ENCODE results near the gene MCC. TPM values are rescaled to one million over a fixed set of nuclear protein-coding genes. Genes with fewer than 3 reads are reported as not detected.

Gene MCC
- total RNA-seq, 1 experiment from 2014 or later: 7.1 TPM

GRCh38 chr5:113356487-113356886, 131.8 kb downstream of the MCC start:
- H3K4me2 ChIP-seq (ENCODE audit: low read length): no peak overlapping the region
- H4K20me1 ChIP-seq (ENCODE audit: low read length): no peaks in the 10 kb centered on the region
- no TSS peak for BruUV-seq (replicated peaks)

GRCh38 chr5:113354055-113354454, 134.2 kb downstream of the MCC start:
- no peak overlapping the region for H3K4me3 ChIP-seq (ENCODE audit: low read length)
- BruUV-seq (replicated peaks): no TSS peak
- CTCF ChIA-PET: no interaction called here
- no peak overlapping the region for H3K9ac ChIP-seq (ENCODE audit: low read length)
- ATAC-seq: peak; percentile 89
- H2AFZ ChIP-seq (ENCODE audit: low read length): no peak overlapping the region
- H3K27me3 ChIP-seq (ENCODE audit: low read length): no peaks in the 10 kb centered on the region
- TF ChIP-seq EZH2 (IDR thresholded peaks at IDR 0.05; ENCODE audit: low read length, unreplicated experiment) (no peak), CTCF (conservative IDR thresholded peaks at IDR 0.05; ENCODE audit: low read depth, low read length) (no peak), EZH2phosphoT487 (IDR thresholded peaks at IDR 0.05; ENCODE audit: borderline replicate concordance, low read length) (no peak)
- no peaks in the 10 kb centered on the region for H3K79me2 ChIP-seq (ENCODE audit: low read length)
- H4K20me1 ChIP-seq (ENCODE audit: low read length): no peaks in the 10 kb centered on the region
- no peaks in the 10 kb centered on the region for H3F3A ChIP-seq (ENCODE audit: low read length, unreplicated experiment)
- DNase-seq: peak; percentile 72
- POLR2A ChIA-PET (ENCODE audit: unreplicated experiment): interaction anchor here (0.6 kb wide), 1 partner anchor 588 kb away, joined by 4 read pairs; no protein-coding TSS in a partner anchor
- peaks cover 7% of the 10 kb centered on the region; the same call in 1 of the 2 replicates for H3K4me1 ChIP-seq (ENCODE audit: insufficient read depth, low read length)
- H3K4me2 ChIP-seq (ENCODE audit: low read length): no peak overlapping the region
- no peaks in the 10 kb centered on the region for H3K9me3 ChIP-seq (ENCODE audit: low read length)
- intact Hi-C loops (cut with micrococcal nuclease): no loop called here
- H3K27ac ChIP-seq (ENCODE audit: low read length): no peak overlapping the region
- no peaks in the 10 kb centered on the region for H3K36me3 ChIP-seq (ENCODE audit: low read depth, low read length)
- no peaks in the 10 kb centered on the region for H3K9me2 ChIP-seq (replicated peaks; ENCODE audit: low read length)

More at GRCh38 chr5:113356487-113356886, 131.8 kb downstream of the MCC start:
- no peak overlapping the region for H2AFZ ChIP-seq (ENCODE audit: low read length)
- ATAC-seq (no peak), DNase-seq (no peak)
- H3K9me2 ChIP-seq (replicated peaks; ENCODE audit: low read length): no peaks in the 10 kb centered on the region
- no peak overlapping the region for H3K4me3 ChIP-seq (ENCODE audit: low read length)
- H3K27ac ChIP-seq (ENCODE audit: low read length): no peak overlapping the region
- ChIA-PET CTCF (no interaction called here), POLR2A (ENCODE audit: unreplicated experiment) (no interaction called here)
- no peak for TF ChIP-seq EZH2phosphoT487 (IDR thresholded peaks at IDR 0.05; ENCODE audit: borderline replicate concordance, low read length)
- no peak for TF ChIP-seq EZH2 (IDR thresholded peaks at IDR 0.05; ENCODE audit: low read length, unreplicated experiment)
- no peak for TF ChIP-seq CTCF (conservative IDR thresholded peaks at IDR 0.05; ENCODE audit: low read depth, low read length)
- H3K4me1 ChIP-seq (ENCODE audit: insufficient read depth, low read length): peaks cover 7% of the 10 kb centered on the region; the same call in 1 of the 2 replicates
- H3K36me3 ChIP-seq (ENCODE audit: low read depth, low read length): no peaks in the 10 kb centered on the region
- H3K9me3 ChIP-seq (ENCODE audit: low read length): no peaks in the 10 kb centered on the region
- no peaks in the 10 kb centered on the region for H3K27me3 ChIP-seq (ENCODE audit: low read length)
- H3F3A ChIP-seq (ENCODE audit: low read length, unreplicated experiment): no peaks in the 10 kb centered on the region
- intact Hi-C loops (cut with micrococcal nuclease): no loop called here
- no peak overlapping the region for H3K9ac ChIP-seq (ENCODE audit: low read length)
- no peaks in the 10 kb centered on the region for H3K79me2 ChIP-seq (ENCODE audit: low read length)

- no peak overlapping the region for H3K9ac ChIP-seq (ENCODE audit: low read length)
- H3K27ac ChIP-seq (ENCODE audit: low read length): no peak overlapping the region
- no peaks in the 10 kb centered on the region for H3K36me3 ChIP-seq (ENCODE audit: low read depth, low read length)
- TF ChIP-seq CTCF (conservative IDR thresholded peaks at IDR 0.05; ENCODE audit: low read depth, low read length): no peak
- no peak for TF ChIP-seq EZH2phosphoT487 (IDR thresholded peaks at IDR 0.05; ENCODE audit: borderline replicate concordance, low read length)
- TF ChIP-seq EZH2 (IDR thresholded peaks at IDR 0.05; ENCODE audit: low read length, unreplicated experiment): no peak
- ChIA-PET POLR2A (ENCODE audit: unreplicated experiment) (no interaction called here), CTCF (no interaction called here)
- H3K4me3 ChIP-seq (ENCODE audit: low read length): no peak overlapping the region
- DNase-seq: no peak
- H3K9me2 ChIP-seq (replicated peaks; ENCODE audit: low read length): no peaks in the 10 kb centered on the region
- no peaks in the 10 kb centered on the region for H3F3A ChIP-seq (ENCODE audit: low read length, unreplicated experiment)
- intact Hi-C loops (cut with micrococcal nuclease): no loop called here
- no peaks in the 10 kb centered on the region for H3K4me1 ChIP-seq (ENCODE audit: insufficient read depth, low read length)
- H3K9me3 ChIP-seq (ENCODE audit: low read length): no peaks in the 10 kb centered on the region
- no TSS peak for BruUV-seq (replicated peaks)
- H2AFZ ChIP-seq (ENCODE audit: low read length): no peak overlapping the region
- ATAC-seq: no peak
- H3K79me2 ChIP-seq (ENCODE audit: low read length): no peaks in the 10 kb centered on the region
- H3K4me2 ChIP-seq (ENCODE audit: low read length): no peak overlapping the region
- H4K20me1 ChIP-seq (ENCODE audit: low read length): no peaks in the 10 kb centered on the region
- no peaks in the 10 kb centered on the region for H3K27me3 ChIP-seq (ENCODE audit: low read length)
Measured at GRCh38 chr5:113347572-113347971, 140.7 kb downstream of the MCC start.

Measured in PC-3 (cell line).